HepG2 (cell line): ENCODE results near the gene EDEM3. TPM values are rescaled to one million over a fixed set of nuclear protein-coding genes. Genes with fewer than 3 reads are reported as not detected.

Source experiments
- MEIS1 ChIP-seq: sonication (generic); formaldehyde crosslinking; IDR thresholded peaks from 2 replicates; pipeline ENCODE4 v1.9.0; 2021; ENCODE audit warnings: mild to moderate bottlenecking, missing genetic modification reagents, moderate library complexity, borderline replicate concordance
- MTERF4 ChIP-seq: sonication (generic); formaldehyde crosslinking; IDR thresholded peaks from 2 replicates; pipeline ENCODE4 v1.8.0; 2023; ENCODE audit warnings: mild to moderate bottlenecking, missing genetic modification reagents
- NR0B2 ChIP-seq: sonication (generic); formaldehyde crosslinking; IDR thresholded peaks from 2 replicates; pipeline ENCODE4 v1.4.0; 2020; ENCODE audit warnings: mild to moderate bottlenecking, missing genetic modification reagents
- RBFOX2 ChIP-seq: fragments of 200-400 bp; formaldehyde crosslinking; IDR thresholded peaks from 2 replicates; pipeline ENCODE4 v1.6.1; 2017; ENCODE audit warnings: low read depth, mild to moderate bottlenecking, low read length
- SRY ChIP-seq: sonication (generic); formaldehyde crosslinking; IDR thresholded peaks from 2 replicates; pipeline ENCODE4 v1.8.0; 2022; ENCODE audit warnings: mild to moderate bottlenecking, missing genetic modification reagents
- TEAD2 ChIP-seq: sonication (generic); formaldehyde crosslinking; IDR thresholded peaks from 2 replicates; pipeline ENCODE4 v1.9.0; 2021; ENCODE audit warnings: missing genetic modification reagents
- THAP11 ChIP-seq: IDR thresholded peaks from 2 replicates; pipeline ENCODE4 v1.6.1; 2016; ENCODE audit warnings: missing biosample characterization, missing genetic modification reagents
- THAP7 ChIP-seq: sonication (generic); formaldehyde crosslinking; IDR thresholded peaks from 2 replicates; pipeline ENCODE4 v1.8.1; 2023; ENCODE audit warnings: mild to moderate bottlenecking, missing genetic modification reagents
- ZBTB38 ChIP-seq: sonication (generic); formaldehyde crosslinking; IDR thresholded peaks from 2 replicates; pipeline ENCODE4 v1.5.1; 2020; ENCODE audit warnings: mild to moderate bottlenecking, missing genetic modification reagents
- ZNF33A ChIP-seq: sonication (generic); formaldehyde crosslinking; IDR thresholded peaks from 2 replicates; pipeline ENCODE4 v1.5.1; 2020; ENCODE audit warnings: missing genetic modification reagents, mild to moderate bottlenecking, moderate library complexity, borderline replicate concordance
- ZNF34 ChIP-seq: sonication (generic); formaldehyde crosslinking; IDR thresholded peaks from 2 replicates; pipeline ENCODE4 v1.4.0; 2020; ENCODE audit warnings: mild to moderate bottlenecking, missing genetic modification reagents, borderline replicate concordance
- ZNF430 ChIP-seq: sonication (generic); formaldehyde crosslinking; IDR thresholded peaks from 2 replicates; pipeline ENCODE4 v1.9.0; 2021; ENCODE audit warnings: mild to moderate bottlenecking, missing genetic modification reagents
- ZNF543 ChIP-seq: sonication (generic); formaldehyde crosslinking; IDR thresholded peaks from 2 replicates; pipeline ENCODE4 v1.4.0; 2020; ENCODE audit warnings: mild to moderate bottlenecking, missing genetic modification reagents
- ZNF549 ChIP-seq: sonication (generic); formaldehyde crosslinking; IDR thresholded peaks from 2 replicates; pipeline ENCODE4 v1.5.0; 2020; ENCODE audit warnings: missing genetic modification reagents
- ZNF687 ChIP-seq: sonication (generic); formaldehyde crosslinking; IDR thresholded peaks from 2 replicates; pipeline ENCODE4 v1.5.1; 2020; ENCODE audit warnings: mild to moderate bottlenecking, missing genetic modification reagents, moderate library complexity
- ZNF883 ChIP-seq: sonication (generic); formaldehyde crosslinking; IDR thresholded peaks from 2 replicates; pipeline ENCODE4 v1.5.1; 2020; ENCODE audit warnings: mild to moderate bottlenecking, missing genetic modification reagents; ENCODE audit errors: not compliant biosample characterization
- polyA plus RNA-seq, 8 experiments: library from polyadenylated mRNA; depleted of rRNA in 3 of 8; stranded (reverse) in 7 of 8; unstranded in 1 of 8; fragments of >200 nt; fragmentation: Illumina TruSeq in 4 of 8; extraction: Trizol in 4 of 8; gene quantifications; 2 replicates each; pipeline versions ENCODE4 v1.2.1 to v1.2.3, GENCODE V29; 2011 to 2016; ENCODE audit warnings: low read depth in 4 of 8, missing spikeins in 1 of 8, mixed read lengths in 1 of 8; ENCODE audit not compliant: insufficient read depth in 1 of 8
- total RNA-seq, 5 experiments: library from RNA; depleted of rRNA; stranded (reverse); fragments of >200 nt; fragmentation: Illumina TruSeq; extraction: Trizol; gene quantifications; 2 replicates each; pipeline ENCODE4 v1.2.3, GENCODE V29; 2016; ENCODE audit warnings: low read depth in 1 of 5

EDEM3 gene
- total and polyA plus RNA-seq, 2 of the 13 experiments (the other 11 are each of a cell fraction or from before 2014, with no cell fraction given), result 13.1 to 18.2 TPM

GRCh38 chr1:184754476-184755225 is at the start of gene EDEM3 (continued):
- TF ChIP-seq ZNF430 (CRISPR knock-in tag) (peak; percentile 68; the same call in 1 of the 2 replicates), ZNF34 (CRISPR knock-in tag) (0 out of 2 replicates have a peak, but pooled peaks have one; percentile 14), THAP11 (CRISPR knock-in tag) (peak; percentile 98), ZNF687 (CRISPR knock-in tag) (peak; percentile 81), THAP7 (CRISPR knock-in tag) (peak; percentile 82; the same call in 1 of the 2 replicates), TEAD2 (CRISPR knock-in tag) (no peak), ZBTB38 (CRISPR knock-in tag) (peak; percentile 30; the same call in 1 of the 2 replicates), RBFOX2 (peak; percentile 94), MEIS1 (peak; percentile 62; the same call in 1 of the 2 replicates), ZNF883 (CRISPR knock-in tag) (peak; percentile 55), ZNF543 (CRISPR knock-in tag) (peak; percentile 54), SRY (CRISPR knock-in tag) (peak; percentile 41; the same call in 1 of the 2 replicates), MTERF4 (CRISPR knock-in tag) (peak; percentile 72), ZNF33A (CRISPR knock-in tag) (no peak), ZNF549 (0 out of 2 replicates have a peak, but pooled peaks have one; percentile 39), NR0B2 (CRISPR knock-in tag) (0 out of 2 replicates have a peak, but pooled peaks have one; percentile 33)
